ENCODE results near the gene MAPK8.
"Not testable (repeated sequence)": the region's sequence is repeated elsewhere in the genome, so short reads cannot be mapped to it uniquely, and the experiment has no call there.

The MAPK8 gene

DNA sequence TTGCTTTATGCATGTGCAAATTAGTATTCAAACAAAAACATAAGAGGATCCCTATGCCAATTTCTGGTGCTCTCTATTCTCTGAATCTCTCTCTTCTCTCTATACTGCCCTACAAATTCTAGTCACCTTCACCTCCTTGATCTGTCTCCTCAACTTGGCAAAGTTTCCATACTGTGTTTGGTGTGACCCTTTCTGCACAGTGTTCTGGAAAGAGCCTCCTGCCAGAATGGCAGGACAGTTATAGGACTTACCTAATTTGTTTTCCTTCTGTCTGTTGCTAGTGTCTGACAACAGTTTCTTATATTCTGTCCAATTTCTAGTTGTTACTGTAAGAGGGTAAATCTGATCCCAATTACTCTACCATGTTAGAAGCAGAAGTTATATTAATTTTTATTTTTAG is 34.3 kb downstream of the MAPK8 start:
- no peak for DNase-seq

DNA sequence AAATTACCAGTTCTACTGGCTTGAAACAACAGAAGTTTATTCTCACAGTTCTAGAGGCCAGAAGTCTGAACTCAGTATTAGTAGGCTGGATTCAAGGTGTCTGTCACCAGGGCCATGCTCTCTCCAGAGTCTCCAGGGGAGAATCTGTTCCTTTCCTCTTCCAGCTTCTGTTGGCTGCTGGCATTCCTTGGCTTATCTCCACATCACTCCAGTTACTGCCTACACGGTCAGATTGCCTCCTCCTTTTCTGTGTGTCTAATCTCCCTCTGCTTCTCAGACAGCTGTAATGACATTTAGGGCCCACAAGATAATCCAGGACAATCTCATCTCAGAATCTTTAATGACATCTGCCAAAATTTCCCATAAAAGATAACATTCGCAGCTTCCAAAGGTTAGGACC is 36.6 kb downstream of the MAPK8 start:
- no peak for DNase-seq

GRCh38 chr10:48343921-48344598 is 37.6 kb downstream of the MAPK8 start:
- no peak for DNase-seq

GRCh38 chr10:48346248-48346647 is 39.8 kb downstream of the MAPK8 start:
- DNase-seq = not testable (repeated sequence)

- DNase-seq = not testable (repeated sequence)
These were observed 41.1 kb downstream of the MAPK8 start for GRCh38 chr10:48347539-48347938.

GRCh38 chr10:48347943-48348342 is 41.5 kb downstream of the MAPK8 start:
- not testable (repeated sequence) for DNase-seq

- no peak for DNase-seq
These were observed 46.8 kb downstream of the MAPK8 start for GRCh38 chr10:48353246-48353645.

GRCh38 chr10:48357631-48358030 is 51.2 kb downstream of the MAPK8 start:
- DNase-seq = no peak

DNA sequence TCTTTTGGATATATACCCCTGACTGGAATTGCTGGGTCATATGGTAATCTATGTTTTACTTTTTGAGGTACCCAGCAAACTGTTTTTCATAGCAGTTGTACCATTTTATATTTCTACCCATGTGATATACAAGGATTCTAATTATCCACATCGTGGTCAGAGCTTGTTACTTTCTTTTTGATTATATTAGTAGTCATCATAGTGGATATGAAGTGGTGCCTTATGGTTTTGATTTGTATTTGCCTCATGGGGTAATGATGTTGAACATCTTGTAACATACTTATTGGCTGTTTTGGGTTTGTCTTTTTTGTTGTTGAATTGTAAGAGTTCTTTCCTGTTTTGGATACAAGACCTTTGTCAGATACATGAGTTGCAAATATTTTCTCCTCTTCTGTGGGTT is 51.7 kb downstream of the MAPK8 start:
- DNase-seq = no peak

DNA sequence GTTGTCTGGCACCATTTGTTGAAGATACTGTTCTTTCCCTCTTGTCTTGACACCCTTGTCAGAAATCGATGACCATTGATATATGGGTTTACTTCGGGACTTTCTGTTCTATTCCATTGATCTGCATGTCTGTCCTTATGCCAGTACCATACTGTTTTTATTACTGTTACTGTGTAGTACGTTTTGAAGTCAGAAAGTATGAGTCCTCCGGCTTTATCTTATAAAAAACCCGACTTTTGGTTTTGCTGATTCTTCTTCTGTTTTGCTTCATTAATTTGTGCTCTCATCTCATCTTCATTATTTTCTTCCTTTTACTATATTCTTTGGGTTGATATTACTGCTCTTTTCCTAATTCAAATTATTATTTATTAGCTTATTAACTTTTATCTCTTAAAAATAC is 52.4 kb downstream of the MAPK8 start:
- DNase-seq = no peak

DNA sequence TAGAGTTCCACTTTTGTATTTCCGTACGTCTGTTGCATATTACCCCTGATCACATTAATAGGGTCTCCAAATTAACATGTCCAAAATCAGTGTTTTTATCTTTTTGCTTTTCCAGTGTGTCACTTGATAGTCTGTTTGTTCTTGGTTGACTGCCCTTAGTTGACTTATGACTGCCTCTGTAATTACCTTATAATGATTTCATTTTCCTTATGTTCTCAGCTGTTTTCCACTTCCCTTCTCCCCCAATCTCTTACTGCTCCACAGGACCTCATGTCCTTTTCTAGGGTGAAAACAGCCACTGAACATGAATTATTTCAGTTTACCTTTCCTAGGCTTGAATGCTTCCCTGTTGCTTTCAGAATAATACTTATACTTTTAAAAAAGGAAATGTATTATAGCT is 54.7 kb downstream of the MAPK8 start:
- DNase-seq = no peak

GRCh38 chr10:48363617-48364355 is 57.3 kb downstream of the MAPK8 start:
- peak; percentile 39 for DNase-seq

GRCh38 chr10:48364659-48365405 is 58.4 kb downstream of the MAPK8 start:
- peak; percentile 69 for DNase-seq

- DNase-seq = no peak
These were observed 59.2 kb downstream of the MAPK8 start for GRCh38 chr10:48365668-48366067.

DNA sequence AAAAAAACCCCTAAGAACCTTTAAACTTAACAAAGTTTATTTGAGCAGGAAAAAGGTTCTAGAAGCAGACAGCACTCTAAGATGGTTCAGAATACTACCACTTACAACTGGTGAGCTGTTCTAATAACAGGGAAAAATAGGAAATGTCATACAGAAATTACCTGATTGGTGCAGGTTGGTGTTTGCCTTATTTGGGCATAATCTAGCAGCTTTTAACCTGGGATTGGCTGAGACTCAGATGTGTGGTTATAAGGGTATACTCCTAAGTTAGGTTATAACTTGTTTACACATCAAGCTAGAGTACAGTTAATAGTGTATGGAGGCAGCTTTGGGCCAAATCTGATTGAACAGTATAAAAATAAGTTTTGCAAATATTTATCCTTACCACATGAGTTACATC is 59.8 kb downstream of the MAPK8 start:
- DNase-seq = no peak

DNA sequence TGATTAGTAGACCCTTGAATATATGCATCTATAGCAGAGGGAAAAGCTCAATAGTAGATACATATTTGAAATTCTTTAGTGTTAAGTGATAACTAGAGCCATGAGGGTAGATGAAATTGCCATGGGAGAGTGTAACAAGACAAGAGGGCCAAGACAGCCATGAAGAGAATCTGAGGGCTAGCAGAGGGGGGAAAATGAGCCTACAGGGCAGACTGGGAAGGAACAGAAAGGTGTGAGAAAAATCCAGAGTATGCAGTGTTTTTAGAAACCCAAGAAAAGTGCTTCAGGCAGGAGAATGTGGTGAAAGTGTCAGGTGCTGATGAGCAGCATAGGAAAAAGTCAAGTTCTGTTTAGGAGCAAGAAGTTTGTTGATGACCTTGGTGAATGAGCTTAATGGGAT is 63.0 kb downstream of the MAPK8 start:
- DNase-seq = no peak

- no peak for DNase-seq
These were observed 71.5 kb downstream of the MAPK8 start for GRCh38 chr10:48377751-48378530.

GRCh38 chr10:48378675-48379074 is 72.2 kb downstream of the MAPK8 start:
- no peak for DNase-seq

GRCh38 chr10:48381971-48382370 is 75.5 kb downstream of the MAPK8 start:
- DNase-seq = no peak

- no peak for DNase-seq
These were observed 76.5 kb downstream of the MAPK8 start for GRCh38 chr10:48382982-48383381.

- DNase-seq = no peak
These were observed 76.9 kb downstream of the MAPK8 start for GRCh38 chr10:48383393-48383792.

GRCh38 chr10:48384699-48384982 is 78.2 kb downstream of the MAPK8 start:
- DNase-seq = no peak

DNA sequence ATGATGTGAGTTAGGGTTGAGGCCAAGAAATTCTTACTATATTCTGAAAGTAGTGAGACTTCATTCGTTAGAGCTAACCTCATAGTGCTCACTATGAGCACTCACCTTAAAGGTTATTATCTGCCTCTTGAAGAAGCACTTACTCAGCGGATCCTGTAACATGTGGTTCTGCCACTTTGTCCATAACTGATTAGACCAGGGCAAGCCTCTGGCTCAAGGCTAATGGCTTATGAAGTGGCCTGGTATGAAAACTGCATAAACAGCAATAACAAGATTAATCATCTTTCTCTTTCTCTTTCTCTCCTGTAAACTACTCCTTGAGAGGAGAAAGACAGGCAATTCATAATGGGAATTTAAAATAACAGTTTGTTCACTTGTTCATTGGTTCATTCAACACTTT is 82.8 kb downstream of the MAPK8 start:
- DNase-seq = peak; percentile 58
